GM12878 (cell line): ENCODE measurements around the gene PLG. TPM values are rescaled to one million over a fixed set of nuclear protein-coding genes. Genes with fewer than 3 reads are reported as not detected.
A peak's percentile ranks its signal among the peaks of the same experiment; 100 is the strongest.
"Not testable (repeated sequence)": the region's sequence is repeated elsewhere in the genome, so short reads cannot be mapped to it uniquely, and the experiment has no call there.

Source experiments
- ATAC-seq: fragments of 200-7000 bp; cut with Tn5 transposase; 3 replicates; pipeline ENCODE4 v1.9.1; 2020; ENCODE audit warnings: mild to moderate bottlenecking, moderate library complexity
- BruUV-seq: library from RNA; stranded (reverse); fragments of 400-500 nt; replicated peaks from 2 replicates; lab custom pipeline; 2021; lab: Mats Ljungman, UMichigan
- CTCF ChIA-PET: fragments of 300-600 bp; sonication (Branson Sonifier 250); formaldehyde crosslinking; extraction: SDS; loops from one replicate; lab custom pipeline; 2021; ENCODE audit warnings: inconsistent platforms; lab: Yijun Ruan, JAX
- POLR2A ChIA-PET: fragments of 350-600 bp; formaldehyde crosslinking; extraction: SDS; loops from one replicate; lab custom pipeline; 2021; ENCODE audit warnings: inconsistent platforms; lab: Charles Lee
- RAD21 ChIA-PET: fragments of 300-600 bp; sonication (Branson Sonifier 250); formaldehyde crosslinking; loops from one replicate; lab custom pipeline; 2023; ENCODE audit warnings: antibody characterized with exemption; ENCODE audit not compliant: unreplicated experiment; lab: Charles Lee
- SMC1A ChIA-PET: fragments of 300-600 bp; sonication (Branson Sonifier 250); formaldehyde crosslinking; loops from one replicate; lab custom pipeline; 2023; ENCODE audit not compliant: unreplicated experiment, uncharacterized antibody; lab: Charles Lee
- DNase-seq: peaks from one replicate; pipeline ENCODE4 v3.0.0-alpha.2; 2011; ENCODE audit warnings: low read depth, low spot score
- FAIRE-seq: peaks from 3 replicates; lab custom pipeline; 2011; peaks lifted over from hg19 to GRCh38; lab: Jason Lieb, UNC
- H2AFZ ChIP-seq: 2 replicates; pipeline ENCODE4 v1.6.0; 2011; ENCODE audit warnings: low read depth, low read length, control low read depth; ENCODE audit not compliant: control insufficient read depth
- H3K27ac ChIP-seq: 2 replicates; pipeline ENCODE4 v1.5.1; 2011; ENCODE audit warnings: control low read depth; ENCODE audit not compliant: control insufficient read depth, insufficient read depth
- H3K27me3 ChIP-seq, 2 experiments: replicated peaks in 1 of 2; 2 replicates each; pipeline versions ENCODE4 v1.6.0 to v1.6.1; 2011; ENCODE audit warnings: low read length in 1 of 2; ENCODE audit not compliant: control insufficient read depth in 2 of 2, insufficient read depth in 2 of 2
- H3K36me3 ChIP-seq, 2 experiments: 2 replicates each; pipeline ENCODE4 v1.5.1; 2011; ENCODE audit warnings: low read length in 1 of 2; ENCODE audit not compliant: control insufficient read depth in 2 of 2, insufficient read depth in 2 of 2
- H3K4me1 ChIP-seq: 2 replicates; pipeline ENCODE4 v1.6.1; 2011; ENCODE audit warnings: mild to moderate bottlenecking, low read length, moderate library complexity, mixed read lengths; ENCODE audit not compliant: control insufficient read depth, insufficient read depth
- H3K4me2 ChIP-seq: 2 replicates; pipeline ENCODE4 v1.6.0; 2011; ENCODE audit warnings: control low read depth; ENCODE audit not compliant: control insufficient read depth, insufficient read depth
- H3K4me3 ChIP-seq: fragments of 200-600 bp; sonication (generic); 2 replicates; pipeline ENCODE4 v1.5.1; 2016
- H3K79me2 ChIP-seq: 2 replicates; pipeline ENCODE4 v1.6.0; 2011; ENCODE audit warnings: low read length; ENCODE audit not compliant: control insufficient read depth, insufficient read depth
- H3K9ac ChIP-seq: 2 replicates; pipeline ENCODE4 v1.8.0; 2011; ENCODE audit warnings: low read length, control low read depth, mixed read lengths; ENCODE audit not compliant: control insufficient read depth, insufficient read depth
- H3K9me3 ChIP-seq: replicated peaks from 3 replicates; pipeline ENCODE4 v1.5.1; 2011; ENCODE audit warnings: mild to moderate bottlenecking, low read length; ENCODE audit not compliant: control insufficient read depth, insufficient read depth
- H4K20me1 ChIP-seq: 2 replicates; pipeline ENCODE4 v1.6.0; 2011; ENCODE audit not compliant: control insufficient read depth, insufficient read depth
- CHD2 ChIP-seq: IDR thresholded peaks from 2 replicates; pipeline ENCODE4 v1.6.1; 2011; ENCODE audit warnings: low read depth, low read length, improper control_type of control experiment, borderline replicate concordance
- CREM ChIP-seq: IDR thresholded peaks from 2 replicates; pipeline ENCODE4 v1.6.1; 2014; ENCODE audit warnings: antibody characterized with exemption, low read depth
- ELK1 ChIP-seq: IDR thresholded peaks from 2 replicates; pipeline ENCODE4 v1.6.1; 2012; ENCODE audit warnings: low read depth, low read length, improper control_type of control experiment
- FOS ChIP-seq: IDR thresholded peaks from 3 replicates; pipeline ENCODE4 v1.6.1; 2011; ENCODE audit warnings: borderline replicate concordance; ENCODE audit not compliant: insufficient read length; ENCODE audit errors: extremely low read depth
- FOXK2 ChIP-seq: fragments of 450-650 bp; IDR thresholded peaks from 2 replicates; pipeline ENCODE4 v1.6.1; 2017; ENCODE audit warnings: mild to moderate bottlenecking, moderate library complexity
- HDAC6 ChIP-seq: fragments of 200-600 bp; sonication (generic); IDR thresholded peaks from one replicate; pipeline ENCODE4 v1.8.0; 2017; ENCODE audit warnings: antibody characterized with exemption; ENCODE audit not compliant: unreplicated experiment
- MXI1 ChIP-seq: fragments of 150-350 bp; IDR thresholded peaks from 2 replicates; pipeline ENCODE4 v1.6.1; 2011; ENCODE audit warnings: low read depth, mild to moderate bottlenecking, inconsistent platforms, low read length, improper control_type of control experiment
- NR2F1 ChIP-seq: fragments of 450-650 bp; conservative IDR thresholded peaks from 2 replicates; pipeline ENCODE4 v1.6.1; 2017; ENCODE audit warnings: mild to moderate bottlenecking
- YY1 ChIP-seq: IDR thresholded peaks from 2 replicates; pipeline ENCODE4 v1.6.1; 2011; ENCODE audit warnings: low read depth, mild to moderate bottlenecking, low read length
- ZNF384 ChIP-seq: IDR thresholded peaks from 2 replicates; pipeline ENCODE4 v1.6.1; 2012; ENCODE audit warnings: low read depth, mild to moderate bottlenecking, low read length, improper control_type of control experiment, borderline replicate concordance
- WGBS: methylation state at CpG from one replicate; pipeline ENCODE4 v1.1.6; 2016; ENCODE audit warnings: low lambda C conversion rate; ENCODE audit not compliant: insufficient replicate concordance, insufficient coverage; ENCODE audit errors: missing lambda C conversion rate; 5-methylcytosine and 5-hydroxymethylcytosine counted together
- in situ Hi-C: fragments of 300-500 bp; cut with MboI; formaldehyde crosslinking; loops from 9 replicates; pipeline ENCODE4 v1.14.3; 2018; ENCODE audit warnings: mixed read lengths
- intact Hi-C: fragments of 100-400 bp; cut with micrococcal nuclease; formaldehyde crosslinking; loops from one replicate; pipeline ENCODE4 v1.14.2; 2022; ENCODE audit not compliant: unreplicated experiment
- polyA plus RNA-seq, 11 experiments: library from polyadenylated mRNA; depleted of rRNA in 4 of 11; unstranded in 6 of 11; stranded (reverse) in 5 of 11; fragments of >200 nt; fragmentation: Nextera tagmentation in 4 of 11; fragmentation: Illumina TruSeq in 1 of 11; extraction: Ambion mirVana in 4 of 11; extraction: Trizol in 1 of 11; gene quantifications; 1 replicate in 1 of 11; 2 replicates in 10 of 11; pipeline versions ENCODE4 v1.2.1 to v1.2.3, GENCODE V29; 2011 to 2016; ENCODE audit warnings: inconsistent platforms in 2 of 11, missing spikeins in 2 of 11, low read depth in 1 of 11
- total RNA-seq, 4 experiments: library from RNA; depleted of rRNA in 3 of 4; stranded (reverse); fragments of >200 nt in 3 of 4; fragmentation: Illumina TruSeq in 1 of 4; extraction: Trizol in 1 of 4; gene quantifications; 2 replicates each; pipeline versions ENCODE4 v1.2.1 to v1.2.3, GENCODE V29; 2013 to 2021
- TF ChIP-seq, protein P1 (sequence below): fragments of 450-650 bp; IDR thresholded peaks from 2 replicates; pipeline ENCODE4 v1.6.1; 2017; ENCODE audit warnings: low read depth, mild to moderate bottlenecking, moderate library complexity

The PLG gene
- total and polyA plus RNA-seq, 10 of the 15 experiments (the other 5 are each of a cell fraction or from before 2014, with no cell fraction given) = 0.06 to 3.0 (median 0.97) TPM; not detected in 1

- TF ChIP-seq YY1 = no peak
- no peak for TF ChIP-seq ELK1
- TF ChIP-seq NR2F1 = no peak
- TF ChIP-seq CREM = no peak
- TF ChIP-seq FOS = no peak
- no peak for TF ChIP-seq CHD2
- TF ChIP-seq MXI1 = no peak
- TF ChIP-seq, protein P1, sequence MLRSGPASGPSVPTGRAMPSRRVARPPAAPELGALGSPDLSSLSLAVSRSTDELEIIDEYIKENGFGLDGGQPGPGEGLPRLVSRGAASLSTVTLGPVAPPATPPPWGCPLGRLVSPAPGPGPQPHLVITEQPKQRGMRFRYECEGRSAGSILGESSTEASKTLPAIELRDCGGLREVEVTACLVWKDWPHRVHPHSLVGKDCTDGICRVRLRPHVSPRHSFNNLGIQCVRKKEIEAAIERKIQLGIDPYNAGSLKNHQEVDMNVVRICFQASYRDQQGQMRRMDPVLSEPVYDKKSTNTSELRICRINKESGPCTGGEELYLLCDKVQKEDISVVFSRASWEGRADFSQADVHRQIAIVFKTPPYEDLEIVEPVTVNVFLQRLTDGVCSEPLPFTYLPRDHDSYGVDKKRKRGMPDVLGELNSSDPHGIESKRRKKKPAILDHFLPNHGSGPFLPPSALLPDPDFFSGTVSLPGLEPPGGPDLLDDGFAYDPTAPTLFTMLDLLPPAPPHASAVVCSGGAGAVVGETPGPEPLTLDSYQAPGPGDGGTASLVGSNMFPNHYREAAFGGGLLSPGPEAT = no peak
- TF ChIP-seq ZNF384 = no peak
- no peak for TF ChIP-seq HDAC6
- no peak for TF ChIP-seq FOXK2
- TF ChIP-seq, all 136 proteins: peak for 0
Observed at GRCh38 chr6:160783741-160784140, 81.7 kb downstream of the PLG start (continued).

DNA sequence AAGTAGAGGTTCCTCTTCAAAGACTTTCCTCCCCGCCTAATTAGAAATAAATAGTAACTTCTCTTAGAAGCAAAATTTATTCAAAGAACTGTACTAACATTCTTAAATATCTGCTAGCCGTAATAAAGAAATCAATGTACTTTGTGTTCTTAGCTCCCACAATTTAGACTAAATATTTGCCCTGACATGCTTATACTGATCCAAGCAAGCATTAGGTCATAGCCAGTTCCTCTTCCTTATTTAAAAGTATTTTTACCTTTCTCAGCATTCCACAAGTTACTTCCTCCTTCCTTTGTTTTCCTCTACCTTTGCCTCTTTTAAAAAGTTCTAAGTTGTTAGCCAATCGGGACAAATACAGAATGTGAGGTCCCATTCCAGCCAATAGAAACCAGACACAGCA, 86.1 kb downstream of the PLG start:
- H3K27me3 ChIP-seq, DNase-seq, H3K4me3 ChIP-seq, BruUV-seq, H3K36me3 ChIP-seq, ATAC-seq, H4K20me1 ChIP-seq, CTCF ChIA-PET, H3K79me2 ChIP-seq, H3K4me2 ChIP-seq, H2AFZ ChIP-seq, in situ Hi-C loops, POLR2A ChIA-PET, FAIRE-seq, SMC1A ChIA-PET, H3K9me3 ChIP-seq, RAD21 ChIA-PET, H3K9ac ChIP-seq, intact Hi-C loops: not testable (repeated sequence)
- 19% methylated on average over 3 of the region's 3 CpGs for WGBS
- Histone ChIP-seq H3K4me1 (peaks cover 11% of the 10 kb centered on the region), H3K27ac (0 out of 2 replicates have a peak overlapping the region, but pooled peaks have one; percentile 65)
